ENCODE results near the gene ARFGEF3.
"Not testable (repeated sequence)": the region's sequence is repeated elsewhere in the genome, so short reads cannot be mapped to it uniquely, and the experiment has no call there.

ARFGEF3 gene

GRCh38 chr6:138287144-138287955 is 125.6 kb downstream of the ARFGEF3 start:
- peak; percentile 34 to 51 for DNase-seq

- not testable (repeated sequence) for DNase-seq
Observed at GRCh38 chr6:138288428-138289085, 126.8 kb downstream of the ARFGEF3 start.

GRCh38 chr6:138289739-138290138 is 128.0 kb downstream of the ARFGEF3 start:
- no peak for DNase-seq

- no peak for DNase-seq
Observed at GRCh38 chr6:138290423-138290962, 128.8 kb downstream of the ARFGEF3 start.

- no peak for DNase-seq
Observed at GRCh38 chr6:138291036-138291848, 129.5 kb downstream of the ARFGEF3 start.

GRCh38 chr6:138291849-138292181 is 130.1 kb downstream of the ARFGEF3 start:
- no peak for DNase-seq

- DNase-seq, result no peak
Observed at GRCh38 chr6:138292482-138292881, 130.7 kb downstream of the ARFGEF3 start.

- no peak for DNase-seq
Observed at GRCh38 chr6:138293428-138294395, 132.0 kb downstream of the ARFGEF3 start.

- DNase-seq, result no peak
Observed at GRCh38 chr6:138296381-138296780, 134.6 kb downstream of the ARFGEF3 start.

- DNase-seq, result no peak
Observed at GRCh38 chr6:138296786-138297185, 135.0 kb downstream of the ARFGEF3 start.

- DNase-seq, result no peak
Observed at GRCh38 chr6:138297761-138298298, 136.1 kb downstream of the ARFGEF3 start.

- no peak for DNase-seq
Observed at GRCh38 chr6:138300469-138300868, 138.7 kb downstream of the ARFGEF3 start.

GRCh38 chr6:138302554-138302953 is 140.8 kb downstream of the ARFGEF3 start:
- no peak for DNase-seq

- no peak for DNase-seq
Observed at GRCh38 chr6:138307352-138307751, 145.6 kb downstream of the ARFGEF3 start.

- DNase-seq, result no peak
Observed at GRCh38 chr6:138307816-138308730, 146.3 kb downstream of the ARFGEF3 start.

GRCh38 chr6:138308731-138309110 is 147.0 kb downstream of the ARFGEF3 start:
- DNase-seq, result no peak

GRCh38 chr6:138309695-138310094 is 148.0 kb downstream of the ARFGEF3 start:
- DNase-seq, result no peak

- DNase-seq, result no peak
Observed at GRCh38 chr6:138310294-138310693, 148.6 kb downstream of the ARFGEF3 start.

- DNase-seq, result no peak
Observed at GRCh38 chr6:138310821-138311220, 149.1 kb downstream of the ARFGEF3 start.

- DNase-seq, result no peak
Observed at GRCh38 chr6:138311268-138311667, 149.5 kb downstream of the ARFGEF3 start.

All from CD4-positive, alpha-beta T cell treated with Interleukin-4 for 1 hour (primary cell).